CD14-positive monocyte (primary cell): ENCODE data around the gene ALG5. TPM values are rescaled to one million over a fixed set of nuclear protein-coding genes. Genes with fewer than 3 reads are reported as not detected.

Experiments
- DNase-seq, 3 donors: peaks; one replicate each; pipeline ENCODE4 v3.0.0-alpha.2; 2011 to 2022
- H2AFZ ChIP-seq: 2 replicates; pipeline ENCODE4 v1.6.0; 2012; ENCODE audit warnings: mild to moderate bottlenecking, low read depth, low read length, inconsistent platforms; ENCODE audit not compliant: insufficient read depth, poor library complexity, severe bottlenecking
- H3K27ac ChIP-seq, 2 donors: 1 replicate in 1 of 2; 2 replicates in 1 of 2; pipeline ENCODE4 v1.5.1; 2012 to 2013; ENCODE audit warnings: low read length in 2 of 2, control low read depth in 1 of 2, inconsistent platforms in 1 of 2, low read depth in 1 of 2, mild to moderate bottlenecking in 1 of 2
- H3K27me3 ChIP-seq, 2 donors: one replicate each; pipeline versions ENCODE4 v1.6.0 to v1.6.1; 2011 to 2013; ENCODE audit warnings: low read length in 2 of 2; ENCODE audit not compliant: control insufficient read depth in 2 of 2, insufficient read depth in 2 of 2
- H3K36me3 ChIP-seq, 2 donors: replicated peaks in 1 of 2; 1 replicate in 1 of 2; 2 replicates in 1 of 2; pipeline versions ENCODE4 v1.5.1 to v1.6.1; 2012 to 2013; ENCODE audit warnings: low read length in 2 of 2, control low read depth in 1 of 2, inconsistent platforms in 1 of 2, mild to moderate bottlenecking in 1 of 2; ENCODE audit not compliant: insufficient read depth in 2 of 2, control insufficient read depth in 1 of 2
- H3K4me1 ChIP-seq, 2 donors: 1 replicate in 1 of 2; 2 replicates in 1 of 2; pipeline versions ENCODE4 v1.5.1 to v1.6.1; 2012 to 2013; ENCODE audit warnings: low read length in 2 of 2, control low read depth in 1 of 2, inconsistent platforms in 1 of 2, mild to moderate bottlenecking in 1 of 2, moderate library complexity in 1 of 2; ENCODE audit not compliant: insufficient read depth in 2 of 2, control insufficient read depth in 1 of 2
- H3K4me2 ChIP-seq: replicated peaks from 2 replicates; pipeline ENCODE3; 2012; ENCODE audit warnings: low read length, moderate library complexity, mild to moderate bottlenecking; ENCODE audit not compliant: poor library complexity, severe bottlenecking; ENCODE audit errors: extremely low read depth
- H3K4me3 ChIP-seq, 3 experiments: fragments of 200-600 bp in 1 of 3; sonication (generic) in 1 of 3; replicated peaks in 1 of 3; 1 replicate in 2 of 3; 2 replicates in 1 of 3; pipeline ENCODE4 v1.5.1; 2011 to 2013; ENCODE audit warnings: low read length in 3 of 3, mild to moderate bottlenecking in 3 of 3, control low read depth in 2 of 3, low read depth in 2 of 3, inconsistent platforms in 1 of 3, moderate library complexity in 1 of 3
- H3K79me2 ChIP-seq: 2 replicates; pipeline ENCODE4 v1.6.0; 2012; ENCODE audit warnings: mild to moderate bottlenecking, control low read depth, inconsistent platforms, low read length, moderate library complexity; ENCODE audit not compliant: insufficient read depth
- H3K9ac ChIP-seq: 2 replicates; pipeline ENCODE4 v1.6.0; 2017; ENCODE audit warnings: low read length, mild to moderate bottlenecking; ENCODE audit not compliant: insufficient read depth, poor library complexity, severe bottlenecking
- H3K9me3 ChIP-seq, 2 donors: replicated peaks in 1 of 2; 1 replicate in 1 of 2; 2 replicates in 1 of 2; pipeline versions ENCODE4 v1.5.1 to v1.6.1; 2012 to 2013; ENCODE audit warnings: low read length in 2 of 2, control low read depth in 1 of 2; ENCODE audit not compliant: control insufficient read depth in 1 of 2, insufficient read depth in 1 of 2
- H4K20me1 ChIP-seq: 2 replicates; pipeline ENCODE4 v1.6.0; 2012; ENCODE audit warnings: mild to moderate bottlenecking, low read length, control low read depth, moderate library complexity; ENCODE audit not compliant: insufficient read depth
- H3K27ac Mint-ChIP-seq, 7 donors: one replicate each; pipeline ENCODE4 v1.8.0; 2020; ENCODE audit warnings: mild to moderate bottlenecking in 7 of 7, mixed read lengths in 7 of 7, moderate library complexity in 6 of 7, inconsistent platforms in 2 of 7
- H3K27me3 Mint-ChIP-seq, 3 donors: one replicate each; pipeline ENCODE4 v1.8.0; 2021 to 2022; ENCODE audit warnings: low read depth in 3 of 3, mild to moderate bottlenecking in 3 of 3, mixed read lengths in 3 of 3, moderate library complexity in 3 of 3, inconsistent platforms in 1 of 3
- H3K36me3 Mint-ChIP-seq, 2 donors: one replicate each; pipeline ENCODE4 v1.8.0; 2020; ENCODE audit warnings: mixed read lengths in 2 of 2, inconsistent platforms in 1 of 2, mild to moderate bottlenecking in 1 of 2
- H3K4me1 Mint-ChIP-seq: one replicate; pipeline ENCODE4 v1.8.0; 2020; ENCODE audit warnings: mild to moderate bottlenecking, mixed read lengths
- H3K4me3 Mint-ChIP-seq, 2 donors: one replicate each; pipeline ENCODE4 v1.8.0; 2020; ENCODE audit warnings: mild to moderate bottlenecking in 2 of 2, mixed read lengths in 2 of 2, moderate library complexity in 1 of 2
- H3K9me3 Mint-ChIP-seq, 7 donors: one replicate each; pipeline ENCODE4 v1.8.0; 2020 to 2022; ENCODE audit warnings: mixed read lengths in 7 of 7, mild to moderate bottlenecking in 6 of 7, moderate library complexity in 6 of 7, inconsistent platforms in 2 of 7
- CTCF ChIP-seq: fragments of 200-600 bp; IDR thresholded peaks from one replicate; pipeline ENCODE4 v1.8.0; 2022; ENCODE audit warnings: antibody characterized with exemption, mild to moderate bottlenecking
- WGBS: methylation state at CpG from one replicate; pipeline ENCODE4 v1.1.5; 2013; ENCODE audit warnings: missing lambda C conversion rate; ENCODE audit not compliant: insufficient coverage; 5-methylcytosine and 5-hydroxymethylcytosine counted together
- intact Hi-C, 2 donors: fragments of 100-400 bp; cut with micrococcal nuclease; formaldehyde crosslinking; loops; one replicate each; pipeline versions ENCODE4 v1.15.0 to v1.15.1; 2023
- polyA plus RNA-seq, 3 donors: library from polyadenylated mRNA; depleted of rRNA in 1 of 3; unstranded in 2 of 3; stranded (reverse) in 1 of 3; fragments of 300-500 nt in 2 of 3; fragments of >200 nt in 1 of 3; fragmentation: Illumina TruSeq in 2 of 3; gene quantifications; 1 replicate in 2 of 3; 2 replicates in 1 of 3; pipeline ENCODE4 v1.2.3, GENCODE V29; 2012 to 2021

The ALG5 gene
- polyA plus RNA-seq, 3 donors: 19.3 to 77.5 (median 73.3) TPM

DNA sequence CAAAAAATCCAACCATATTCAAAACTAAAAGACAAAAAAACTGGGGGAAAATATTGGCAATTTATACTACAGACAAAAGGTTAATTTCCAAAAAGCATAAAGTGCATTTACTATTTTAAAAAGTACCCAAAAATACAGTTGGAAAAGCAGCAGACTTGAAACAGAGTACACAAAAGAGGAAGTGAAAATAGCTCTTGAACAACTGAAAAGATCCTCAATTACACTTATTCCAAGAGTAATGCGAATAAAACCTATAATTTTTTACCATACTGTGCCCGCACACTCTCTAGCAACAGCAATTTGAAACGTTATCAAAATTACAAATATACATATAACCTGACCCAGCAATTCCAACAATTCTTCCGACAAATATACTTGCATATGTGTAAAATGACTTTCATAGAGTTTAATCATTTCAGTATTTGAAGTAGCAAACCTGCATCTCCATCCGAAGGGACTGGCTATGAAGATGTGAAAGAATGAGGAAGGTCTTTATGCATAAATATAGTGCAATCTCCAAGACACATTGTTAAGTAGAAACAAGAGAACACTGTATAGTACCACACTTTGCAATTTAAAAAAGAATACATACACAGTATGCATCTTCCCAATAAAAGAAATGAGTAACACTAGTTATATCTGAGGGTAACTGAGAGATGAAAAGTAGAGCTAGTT, 25.4 kb downstream of the ALG5 start:
- H3K27ac Mint-ChIP-seq: peak overlapping the region in 4 of 7 donors; percentile 17 to 41 (median 29)
- Histone ChIP-seq H3K9me3 (peaks cover 0 to 2% of the 10 kb centered on the region in 2 donors), H3K4me1 (peaks cover 5 to 26% of the 10 kb centered on the region in 2 donors), H3K79me2 (no peaks in the 10 kb centered on the region), H3K27me3 (no peaks in the 10 kb centered on the region), H3K27ac (peak overlapping the region in 1 of 2 donors; percentile 0), H3K9ac (no peak overlapping the region), H2AFZ (no peak overlapping the region), H4K20me1 (no peaks in the 10 kb centered on the region), H3K4me3 (no peak overlapping the region), H3K36me3 (peaks cover 26 to 35% of the 10 kb centered on the region in 2 donors), H3K4me2 (no peak overlapping the region)
- no peaks in the 10 kb centered on the region for H3K27me3 Mint-ChIP-seq
- peaks cover 21% of the 10 kb centered on the region for H3K4me1 Mint-ChIP-seq
- no peak for TF ChIP-seq CTCF
- peaks cover 0 to 9% (median 3%) of the 10 kb centered on the region in 7 donors for H3K9me3 Mint-ChIP-seq
- H3K4me3 Mint-ChIP-seq: no peak overlapping the region
- no CpG with 5 or more reads among the region's 5 CpGs for WGBS
- DNase-seq: no peak
- H3K36me3 Mint-ChIP-seq: peaks cover 12 to 38% of the 10 kb centered on the region in 2 donors
- intact Hi-C loops: no loop called here

DNA sequence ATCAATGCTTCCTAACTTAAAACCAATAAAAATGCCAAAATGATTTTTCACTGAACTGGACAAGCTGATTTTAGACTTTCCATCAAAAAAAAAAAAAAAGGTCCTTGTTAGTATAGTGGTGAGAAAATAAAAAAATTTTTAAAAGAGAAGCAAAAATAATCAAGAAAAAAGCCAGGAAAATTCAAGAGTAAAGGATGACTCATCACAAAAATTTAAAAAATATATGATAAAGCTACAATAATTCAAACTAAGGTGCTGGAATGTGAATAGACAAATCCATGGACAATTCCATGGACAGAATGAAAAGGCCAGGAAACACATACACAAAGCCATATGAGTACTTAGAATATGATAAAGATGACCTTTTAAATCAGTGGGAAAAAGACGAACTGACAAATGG, 26.1 kb downstream of the ALG5 start:
- Histone ChIP-seq H4K20me1 (no peaks in the 10 kb centered on the region), H3K79me2 (no peaks in the 10 kb centered on the region), H3K27me3 (no peaks in the 10 kb centered on the region), H2AFZ (no peak overlapping the region), H3K27ac (no peak overlapping the region), H3K9me3 (peaks cover 0 to 2% of the 10 kb centered on the region in 2 donors), H3K9ac (no peak overlapping the region), H3K36me3 (peaks cover 34 to 42% of the 10 kb centered on the region in 2 donors), H3K4me3 (no peak overlapping the region), H3K4me2 (no peak overlapping the region), H3K4me1 (peaks cover 5 to 26% of the 10 kb centered on the region in 2 donors)
- TF ChIP-seq CTCF: no peak
- no peak overlapping the region for H3K4me3 Mint-ChIP-seq
- DNase-seq: no peak
- peaks cover 19% of the 10 kb centered on the region for H3K4me1 Mint-ChIP-seq
- H3K9me3 Mint-ChIP-seq: peaks cover 0 to 9% (median 3%) of the 10 kb centered on the region in 7 donors
- no CpG with 5 or more reads among the region's 1 CpG for WGBS
- intact Hi-C loops: no loop called here
- peaks cover 17 to 40% of the 10 kb centered on the region in 2 donors for H3K36me3 Mint-ChIP-seq
- H3K27ac Mint-ChIP-seq: no peak overlapping the region
- no peaks in the 10 kb centered on the region for H3K27me3 Mint-ChIP-seq
